Hypothalamus (tissue), 51 donors: ENCODE data around the gene NUDT22.

Experiments used
- DNase-seq, 51 donors: peaks; one replicate each; lab custom pipeline; 2025; lab: John Stamatoyannopoulos, UW

Gene NUDT22

GRCh38 chr11:64225608-64226506 is at the start of gene NUDT22, which contains the start of gene TRPT1:
NUDT22 (plus strand) TSS chr11:64226274; CDS start chr11:64226653, 379 bp downstream.
TRPT1 (minus strand) TSS chr11:64226186; CDS start chr11:64225860, 326 bp downstream.
- DNase-seq = peak; percentile 57 to 94 (median 85)

GRCh38 chr11:64176751-64177150 is 49.3 kb upstream of the NUDT22 start:
- no peak for DNase-seq

- no peak for DNase-seq
These were observed 47.9 kb upstream of the NUDT22 start for GRCh38 chr11:64178203-64178602.

- no peak for DNase-seq
These were observed 47.0 kb upstream of the NUDT22 start for GRCh38 chr11:64178951-64179639.

- DNase-seq = peak in 1 of 51 donors; percentile 13
These were observed 45.2 kb upstream of the NUDT22 start for GRCh38 chr11:64180891-64181290.

- DNase-seq = peak; percentile 23 to 95 (median 88)
These were observed 44.3 kb upstream of the NUDT22 start for GRCh38 chr11:64181506-64182411.

- no peak for DNase-seq
These were observed 42.2 kb upstream of the NUDT22 start for GRCh38 chr11:64183890-64184289.

- DNase-seq = peak in 46 of 51 donors; percentile 58 to 99 (median 90)
These were observed 40.8 kb upstream of the NUDT22 start for GRCh38 chr11:64185175-64185692.

GRCh38 chr11:64185693-64186491 is 40.2 kb upstream of the NUDT22 start, which contains the start of gene STIP1:
STIP1 (plus strand) TSS chr11:64186171; CDS start chr11:64186262, 91 bp downstream.
- DNase-seq = peak; percentile 95 to 100 (median 99)

GRCh38 chr11:64186492-64187165 is 39.4 kb upstream of the NUDT22 start:
- peak in 10 of 51 donors; percentile 22 to 64 (median 52) for DNase-seq

- DNase-seq = no peak
These were observed 33.6 kb upstream of the NUDT22 start for GRCh38 chr11:64192434-64192833.

GRCh38 chr11:64196626-64197025 is 29.4 kb upstream of the NUDT22 start:
- peak in 1 of 51 donors; percentile 53 for DNase-seq

GRCh38 chr11:64198511-64198910 is 27.6 kb upstream of the NUDT22 start:
- no peak for DNase-seq

GRCh38 chr11:64201543-64201942 is 24.5 kb upstream of the NUDT22 start:
- DNase-seq = no peak

- no peak for DNase-seq
These were observed 23.1 kb upstream of the NUDT22 start for GRCh38 chr11:64202992-64203391.

- DNase-seq = no peak
These were observed 22.5 kb upstream of the NUDT22 start for GRCh38 chr11:64203421-64204079.

- no peak for DNase-seq
These were observed 22.0 kb upstream of the NUDT22 start for GRCh38 chr11:64204080-64204440.

- peak in 42 of 51 donors; percentile 14 to 86 (median 66) for DNase-seq
These were observed 21.5 kb upstream of the NUDT22 start for GRCh38 chr11:64204464-64204989.
